GM10847 (cell line): Measurements from ENCODE around the gene KIAA1328.

Experiments
- POLR2A ChIP-seq: IDR thresholded peaks from 2 replicates; pipeline ENCODE4 v1.6.1; 2011; ENCODE audit not compliant: insufficient read length; ENCODE audit errors: extremely low read depth

The KIAA1328 gene

GRCh38 chr18:37124516-37124915, 295.6 kb downstream of the KIAA1328 start:
- TF ChIP-seq POLR2A, result no peak

DNA sequence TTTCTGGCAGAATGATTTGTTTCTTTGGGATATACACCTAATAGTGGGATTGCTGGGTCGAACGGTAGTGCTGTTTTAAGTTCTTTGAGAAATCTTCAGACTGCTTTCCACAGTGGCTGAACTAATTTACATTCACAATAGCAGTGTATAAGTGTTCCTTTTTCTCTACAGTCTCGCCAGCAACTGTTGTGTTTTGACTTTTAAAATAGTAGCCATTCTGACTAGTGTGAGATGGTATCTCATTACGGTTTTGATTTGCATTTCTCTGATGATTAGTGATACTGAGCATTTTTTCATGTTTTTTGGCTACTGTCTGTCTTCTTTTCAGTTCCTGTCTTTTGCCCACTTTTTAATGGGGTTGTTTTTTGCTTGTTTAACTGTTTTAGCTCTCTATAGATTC, 306.2 kb downstream of the KIAA1328 start:
- no peak for TF ChIP-seq POLR2A

DNA sequence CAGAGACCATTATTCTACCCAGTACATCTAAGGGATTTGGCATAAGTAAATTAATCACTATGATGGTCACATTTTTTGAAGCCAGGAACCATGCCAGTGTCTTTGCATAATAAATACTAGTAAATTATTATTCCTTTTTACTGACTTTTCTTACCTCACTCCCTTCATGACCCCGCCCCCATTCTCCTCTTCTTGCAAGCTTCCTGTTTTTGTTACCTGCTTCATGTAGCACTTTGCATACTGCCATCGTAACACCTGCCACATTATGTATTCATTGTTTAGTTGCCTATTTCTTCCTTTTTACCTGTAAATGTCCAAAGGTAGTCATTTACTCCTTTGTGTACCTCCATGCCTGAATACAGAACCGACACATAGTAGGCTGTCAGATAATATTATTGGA, 309.5 kb downstream of the KIAA1328 start:
- TF ChIP-seq POLR2A, result no peak

DNA sequence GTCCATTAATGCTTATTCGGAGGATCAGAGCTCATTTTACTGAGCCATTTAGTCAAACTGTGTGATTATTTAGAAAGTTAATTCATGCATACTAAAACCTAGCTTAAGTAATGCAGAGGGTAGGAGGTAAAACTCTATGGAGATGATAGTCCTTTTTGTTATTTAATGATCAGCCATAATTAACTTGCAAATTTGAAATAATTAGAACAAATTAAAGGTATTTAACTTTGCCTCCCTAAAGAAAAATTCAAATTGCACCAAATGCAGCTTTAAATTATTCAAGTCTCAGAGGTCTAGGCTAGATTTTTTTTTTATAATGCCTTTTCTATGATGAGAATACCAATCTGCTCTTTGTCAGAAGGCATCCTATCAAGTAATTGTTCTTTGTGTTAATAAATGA, 310.9 kb downstream of the KIAA1328 start:
- TF ChIP-seq POLR2A, result no peak

- no peak for TF ChIP-seq POLR2A
Observed at GRCh38 chr18:37144921-37145320, 316.0 kb downstream of the KIAA1328 start.

DNA sequence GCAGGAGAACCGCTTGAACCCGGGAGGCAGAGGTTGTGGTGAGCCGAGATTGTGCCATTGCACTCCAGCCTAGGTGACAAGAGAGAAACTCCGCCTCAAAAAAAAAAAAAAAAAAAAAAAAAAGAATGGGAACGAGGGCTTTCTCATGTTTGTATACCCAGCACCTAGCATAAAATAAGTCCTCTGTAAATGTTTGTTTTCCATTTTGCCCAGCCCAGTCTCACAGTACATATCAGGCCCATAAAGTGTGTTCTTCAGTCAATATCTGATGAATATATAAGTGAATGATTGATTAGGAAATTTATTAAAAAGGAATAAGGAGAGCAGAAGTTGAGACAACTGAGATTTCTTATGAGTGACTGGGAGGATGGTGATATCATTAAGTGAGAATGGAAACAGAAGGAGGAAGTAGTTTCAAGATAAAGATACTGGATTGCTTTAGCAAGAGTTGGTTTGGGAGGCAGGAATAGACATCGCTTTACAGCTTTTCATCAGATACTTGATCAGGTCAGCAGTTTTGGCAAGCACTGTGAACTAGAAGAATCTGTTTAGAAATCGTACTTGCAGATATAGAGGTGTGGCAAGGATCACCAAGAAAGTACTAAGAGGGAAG, 327.5 kb downstream of the KIAA1328 start:
- no peak for TF ChIP-seq POLR2A

- TF ChIP-seq POLR2A, result no peak
Observed at GRCh38 chr18:37160038-37160820, 331.3 kb downstream of the KIAA1328 start.

GRCh38 chr18:37161491-37161890, 332.6 kb downstream of the KIAA1328 start:
- TF ChIP-seq POLR2A, result no peak

DNA sequence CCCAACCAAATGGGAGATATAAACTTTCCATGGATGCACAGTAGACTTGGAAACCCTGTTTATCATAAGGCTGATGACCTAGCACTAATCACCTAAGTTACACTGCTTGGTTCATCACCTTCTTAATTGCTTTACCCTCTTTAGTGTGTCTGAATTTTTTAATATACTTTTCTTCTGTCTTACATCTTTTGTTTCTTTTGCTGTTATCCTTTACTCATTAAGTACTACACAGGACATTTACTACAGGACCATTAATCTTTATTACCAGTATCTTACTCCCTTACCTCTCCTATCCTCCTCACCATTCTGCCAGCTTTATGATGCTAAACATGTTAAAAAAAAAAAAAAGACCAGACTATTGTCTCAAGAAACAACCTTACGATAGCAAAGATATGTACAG, 333.6 kb downstream of the KIAA1328 start:
- no peak for TF ChIP-seq POLR2A

DNA sequence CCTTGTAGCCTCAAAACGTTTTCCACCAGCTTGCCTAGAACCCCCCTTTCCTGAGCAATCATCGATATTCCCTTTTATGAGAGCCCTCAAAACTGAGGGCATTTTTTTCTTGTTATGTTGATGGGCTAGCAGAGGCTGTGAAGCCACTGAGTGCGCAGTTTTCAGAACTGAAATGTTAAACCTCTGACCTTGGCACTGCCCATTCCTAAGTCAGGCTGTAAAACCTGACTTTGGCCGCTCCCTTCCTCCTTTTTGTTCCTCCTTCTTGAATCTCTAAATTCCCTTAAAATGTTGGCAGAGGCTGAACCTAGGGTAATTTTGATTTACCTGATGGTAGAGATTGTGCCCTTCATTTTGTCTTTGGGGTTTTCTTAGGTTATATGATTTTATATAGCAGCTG, 334.2 kb downstream of the KIAA1328 start:
- no peak for TF ChIP-seq POLR2A

- TF ChIP-seq POLR2A, result no peak
Observed at GRCh38 chr18:37166491-37166890, 337.6 kb downstream of the KIAA1328 start.

- no peak for TF ChIP-seq POLR2A
Observed at GRCh38 chr18:37170984-37171383, 342.1 kb downstream of the KIAA1328 start.

DNA sequence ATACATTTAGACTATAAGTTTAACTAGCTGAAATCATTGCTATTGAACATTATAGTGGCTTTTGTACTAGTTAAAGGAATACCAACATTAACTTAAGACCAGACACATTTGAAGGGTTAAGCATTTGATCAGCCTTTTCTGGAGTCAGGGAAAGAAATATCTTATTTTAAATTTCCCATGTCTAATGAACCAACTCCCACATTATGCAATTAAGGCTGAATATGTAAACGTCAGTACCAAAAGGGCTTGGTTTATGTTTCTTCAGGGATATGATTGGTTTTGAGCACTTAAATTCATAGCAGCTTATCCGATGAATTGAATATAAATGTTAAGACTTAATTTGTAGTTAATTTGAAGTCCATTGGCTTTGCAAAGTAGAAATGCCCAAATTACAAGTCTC, 344.5 kb downstream of the KIAA1328 start:
- TF ChIP-seq POLR2A, result no peak

DNA sequence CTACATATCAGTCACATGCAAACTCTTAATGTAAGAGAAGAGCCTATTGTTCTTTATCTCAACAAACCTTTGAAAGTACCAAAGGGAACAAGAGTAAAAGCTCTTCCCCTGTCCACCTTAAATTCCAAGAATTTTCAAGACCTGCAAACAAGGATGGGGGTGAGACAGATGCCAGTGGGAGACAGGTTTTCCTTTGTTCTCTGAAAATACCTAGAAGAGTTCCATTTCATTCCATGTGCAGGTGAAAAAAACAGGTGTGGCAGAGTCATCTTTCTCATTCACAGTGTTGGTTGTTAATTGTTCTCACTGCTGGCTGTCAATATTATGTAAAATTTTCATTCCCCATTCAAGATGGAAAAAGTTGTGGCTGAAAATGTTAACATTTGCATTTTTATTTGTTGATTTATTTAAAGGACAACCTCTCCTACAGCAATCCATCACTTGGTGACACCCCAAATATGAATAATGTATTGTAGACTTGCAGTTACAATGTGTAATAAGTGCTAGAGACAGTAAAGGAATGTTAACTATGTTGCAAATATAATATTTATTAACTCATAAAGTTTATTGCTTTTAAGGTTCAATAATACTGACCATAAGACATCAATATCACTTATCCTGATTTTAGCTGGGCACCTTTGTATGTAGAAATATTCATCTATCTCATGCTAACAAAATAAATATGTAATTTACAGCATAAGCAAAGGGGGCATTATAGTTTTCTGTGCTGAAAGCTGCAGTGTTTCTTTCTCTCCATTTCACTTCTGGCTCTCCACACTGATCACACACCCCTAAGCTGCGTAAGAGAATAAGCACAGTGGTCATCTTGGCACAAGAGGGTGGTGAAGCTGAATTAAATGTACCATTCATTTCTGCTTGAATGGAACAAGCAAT, 347.0 kb downstream of the KIAA1328 start:
- no peak for TF ChIP-seq POLR2A

- no peak for TF ChIP-seq POLR2A
Observed at GRCh38 chr18:37176621-37176934, 347.7 kb downstream of the KIAA1328 start.

GRCh38 chr18:37179384-37179783, 350.5 kb downstream of the KIAA1328 start:
- TF ChIP-seq POLR2A, result no peak
